GM12878 (cell line): ENCODE data around the gene PARP1. TPM values are rescaled to one million over a fixed set of nuclear protein-coding genes. Genes with fewer than 3 reads are reported as not detected.

Experiments used
- ATAC-seq: fragments of 200-7000 bp; cut with Tn5 transposase; 3 replicates; pipeline ENCODE4 v1.9.1; 2020; ENCODE audit warnings: mild to moderate bottlenecking, moderate library complexity
- BruUV-seq: library from RNA; stranded (reverse); fragments of 400-500 nt; replicated peaks from 2 replicates; lab custom pipeline; 2021; lab: Mats Ljungman, UMichigan
- CTCF ChIA-PET: fragments of 300-600 bp; sonication (Branson Sonifier 250); formaldehyde crosslinking; extraction: SDS; loops from one replicate; lab custom pipeline; 2021; ENCODE audit warnings: inconsistent platforms; lab: Yijun Ruan, JAX
- POLR2A ChIA-PET: fragments of 350-600 bp; formaldehyde crosslinking; extraction: SDS; loops from one replicate; lab custom pipeline; 2021; ENCODE audit warnings: inconsistent platforms; lab: Charles Lee
- RAD21 ChIA-PET: fragments of 300-600 bp; sonication (Branson Sonifier 250); formaldehyde crosslinking; loops from one replicate; lab custom pipeline; 2023; ENCODE audit warnings: antibody characterized with exemption; ENCODE audit not compliant: unreplicated experiment; lab: Charles Lee
- SMC1A ChIA-PET: fragments of 300-600 bp; sonication (Branson Sonifier 250); formaldehyde crosslinking; loops from one replicate; lab custom pipeline; 2023; ENCODE audit not compliant: unreplicated experiment, uncharacterized antibody; lab: Charles Lee
- DNase-seq: peaks from one replicate; pipeline ENCODE4 v3.0.0-alpha.2; 2011; ENCODE audit warnings: low read depth, low spot score
- FAIRE-seq: peaks from 3 replicates; lab custom pipeline; 2011; peaks lifted over from hg19 to GRCh38; lab: Jason Lieb, UNC
- H2AFZ ChIP-seq: 2 replicates; pipeline ENCODE4 v1.6.0; 2011; ENCODE audit warnings: low read depth, low read length, control low read depth; ENCODE audit not compliant: control insufficient read depth
- H3K27ac ChIP-seq: 2 replicates; pipeline ENCODE4 v1.5.1; 2011; ENCODE audit warnings: control low read depth; ENCODE audit not compliant: control insufficient read depth, insufficient read depth
- H3K27me3 ChIP-seq, 2 experiments: replicated peaks in 1 of 2; 2 replicates each; pipeline versions ENCODE4 v1.6.0 to v1.6.1; 2011; ENCODE audit warnings: low read length in 1 of 2; ENCODE audit not compliant: control insufficient read depth in 2 of 2, insufficient read depth in 2 of 2
- H3K36me3 ChIP-seq, 2 experiments: 2 replicates each; pipeline ENCODE4 v1.5.1; 2011; ENCODE audit warnings: low read length in 1 of 2; ENCODE audit not compliant: control insufficient read depth in 2 of 2, insufficient read depth in 2 of 2
- H3K4me1 ChIP-seq: 2 replicates; pipeline ENCODE4 v1.6.1; 2011; ENCODE audit warnings: mild to moderate bottlenecking, low read length, moderate library complexity, mixed read lengths; ENCODE audit not compliant: control insufficient read depth, insufficient read depth
- H3K4me2 ChIP-seq: 2 replicates; pipeline ENCODE4 v1.6.0; 2011; ENCODE audit warnings: control low read depth; ENCODE audit not compliant: control insufficient read depth, insufficient read depth
- H3K4me3 ChIP-seq: fragments of 200-600 bp; sonication (generic); 2 replicates; pipeline ENCODE4 v1.5.1; 2016
- H3K79me2 ChIP-seq: 2 replicates; pipeline ENCODE4 v1.6.0; 2011; ENCODE audit warnings: low read length; ENCODE audit not compliant: control insufficient read depth, insufficient read depth
- H3K9ac ChIP-seq: 2 replicates; pipeline ENCODE4 v1.8.0; 2011; ENCODE audit warnings: low read length, control low read depth, mixed read lengths; ENCODE audit not compliant: control insufficient read depth, insufficient read depth
- H3K9me3 ChIP-seq: replicated peaks from 3 replicates; pipeline ENCODE4 v1.5.1; 2011; ENCODE audit warnings: mild to moderate bottlenecking, low read length; ENCODE audit not compliant: control insufficient read depth, insufficient read depth
- H4K20me1 ChIP-seq: 2 replicates; pipeline ENCODE4 v1.6.0; 2011; ENCODE audit not compliant: control insufficient read depth, insufficient read depth
- CHD2 ChIP-seq: IDR thresholded peaks from 2 replicates; pipeline ENCODE4 v1.6.1; 2011; ENCODE audit warnings: low read depth, low read length, improper control_type of control experiment, borderline replicate concordance
- EGR1 ChIP-seq, 2 experiments: IDR thresholded peaks; 1 replicate in 1 of 2; 2 replicates in 1 of 2; pipeline ENCODE4 v1.6.1; 2011 to 2012; ENCODE audit warnings: low read depth in 2 of 2, low read length in 2 of 2, borderline replicate concordance in 1 of 2, mild to moderate bottlenecking in 1 of 2, moderate library complexity in 1 of 2
- MYB ChIP-seq: fragments of 150-350 bp; IDR thresholded peaks from 2 replicates; pipeline ENCODE4 v1.6.1; 2014; ENCODE audit warnings: mild to moderate bottlenecking, low read depth, low read length, borderline replicate concordance
- NFYA ChIP-seq: IDR thresholded peaks from 2 replicates; pipeline ENCODE4 v1.6.1; 2011; ENCODE audit warnings: low read depth, mild to moderate bottlenecking, low read length, improper control_type of control experiment, borderline replicate concordance
- RAD21 ChIP-seq: IDR thresholded peaks from 2 replicates; pipeline ENCODE4 v1.6.1; 2011; ENCODE audit warnings: mild to moderate bottlenecking, low read depth, low read length, moderate library complexity; ENCODE audit not compliant: insufficient read depth
- SREBF1 ChIP-seq: IDR thresholded peaks from 2 replicates; pipeline ENCODE4 v1.6.1; 2012; ENCODE audit warnings: mild to moderate bottlenecking, low read length
- WGBS: methylation state at CpG from one replicate; pipeline ENCODE4 v1.1.6; 2016; ENCODE audit warnings: low lambda C conversion rate; ENCODE audit not compliant: insufficient replicate concordance, insufficient coverage; ENCODE audit errors: missing lambda C conversion rate; 5-methylcytosine and 5-hydroxymethylcytosine counted together
- in situ Hi-C: fragments of 300-500 bp; cut with MboI; formaldehyde crosslinking; loops from 9 replicates; pipeline ENCODE4 v1.14.3; 2018; ENCODE audit warnings: mixed read lengths
- intact Hi-C: fragments of 100-400 bp; cut with micrococcal nuclease; formaldehyde crosslinking; loops from one replicate; pipeline ENCODE4 v1.14.2; 2022; ENCODE audit not compliant: unreplicated experiment
- polyA plus RNA-seq, 11 experiments: library from polyadenylated mRNA; depleted of rRNA in 4 of 11; unstranded in 6 of 11; stranded (reverse) in 5 of 11; fragments of >200 nt; fragmentation: Nextera tagmentation in 4 of 11; fragmentation: Illumina TruSeq in 1 of 11; extraction: Ambion mirVana in 4 of 11; extraction: Trizol in 1 of 11; gene quantifications; 1 replicate in 1 of 11; 2 replicates in 10 of 11; pipeline versions ENCODE4 v1.2.1 to v1.2.3, GENCODE V29; 2011 to 2016; ENCODE audit warnings: inconsistent platforms in 2 of 11, missing spikeins in 2 of 11, low read depth in 1 of 11
- total RNA-seq, 4 experiments: library from RNA; depleted of rRNA in 3 of 4; stranded (reverse); fragments of >200 nt in 3 of 4; fragmentation: Illumina TruSeq in 1 of 4; extraction: Trizol in 1 of 4; gene quantifications; 2 replicates each; pipeline versions ENCODE4 v1.2.1 to v1.2.3, GENCODE V29; 2013 to 2021
- TF ChIP-seq, protein P1 (sequence below): fragments of 450-650 bp; IDR thresholded peaks from 2 replicates; pipeline ENCODE4 v1.6.1; 2017; ENCODE audit warnings: mild to moderate bottlenecking, low read depth, inconsistent platforms; ENCODE audit not compliant: poor library complexity, severe bottlenecking
- TF ChIP-seq, protein P2 (sequence below): fragments of 450-650 bp; formaldehyde crosslinking; IDR thresholded peaks from 2 replicates; pipeline ENCODE4 v1.5.0; 2022; ENCODE audit warnings: mild to moderate bottlenecking, missing genetic modification characterization
- TF ChIP-seq, protein P3 (sequence below): fragments of 450-650 bp; IDR thresholded peaks from 2 replicates; pipeline ENCODE4 v1.6.1; 2016; ENCODE audit warnings: mild to moderate bottlenecking, moderate library complexity, borderline replicate concordance
- TF ChIP-seq, protein P4 (sequence below): fragments of 450-650 bp; IDR thresholded peaks from 2 replicates; pipeline ENCODE4 v1.6.1; 2014; ENCODE audit warnings: mild to moderate bottlenecking

PARP1 gene
- total and polyA plus RNA-seq, 10 of the 15 experiments (the other 5 are each of a cell fraction or from before 2014, with no cell fraction given), result 113 to 287 (median 265) TPM

DNA sequence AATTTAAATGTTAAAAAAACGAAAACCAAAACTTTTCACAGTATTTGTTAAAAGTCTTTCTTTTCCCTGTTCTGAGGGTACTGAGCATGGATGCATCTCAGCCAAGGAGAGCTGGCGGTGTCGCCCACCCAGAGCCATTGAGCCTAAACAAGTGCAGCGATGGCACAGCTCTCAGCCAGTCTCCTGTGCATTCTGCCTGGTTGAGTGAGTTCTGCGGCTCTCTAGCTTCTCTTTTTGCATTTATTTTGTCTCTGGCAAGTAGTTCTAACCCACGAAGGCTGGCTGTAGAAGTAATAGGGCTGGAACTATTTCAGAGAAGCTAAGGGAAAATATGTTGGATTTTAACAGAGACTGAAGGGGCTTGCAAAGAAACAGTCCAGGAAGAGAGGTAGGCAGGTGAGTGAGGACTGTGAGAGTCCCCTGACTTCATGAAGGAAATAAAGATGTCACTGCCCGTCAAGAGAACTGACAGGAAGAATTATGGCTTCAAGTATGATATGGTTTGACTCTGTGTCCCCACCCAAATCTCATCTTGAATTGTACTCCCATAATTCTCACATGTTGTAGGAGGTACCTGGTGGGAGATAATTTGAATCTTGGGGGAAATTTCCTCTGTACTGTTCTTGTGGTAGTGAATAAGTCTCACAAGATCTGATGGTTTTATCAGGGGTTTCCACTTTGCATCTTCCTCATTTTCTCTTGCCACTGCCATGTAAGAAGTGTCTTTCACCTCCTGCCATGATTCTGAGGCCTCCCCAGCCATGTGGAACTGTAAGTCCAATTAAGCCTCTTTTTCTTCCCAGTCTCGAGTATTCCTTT is 63.2 kb downstream of the PARP1 start:
- intact Hi-C loops, result no loop called here
- no TSS peak for BruUV-seq
- H3K4me1 ChIP-seq, result peaks cover 11% of the 10 kb centered on the region
- ChIA-PET CTCF (interaction anchor here (0.6 to 1.3 kb wide), 2 partner anchors 63 to 67 kb away, joined by 3 read pairs; no protein-coding TSS in a partner anchor), SMC1A (interaction anchor here (0.6 kb wide), 2 partner anchors 9 to 1566 kb away, joined by 3 read pairs; no protein-coding TSS in a partner anchor), POLR2A (interaction anchor here (0.7 kb wide), 1 partner anchor 80 kb away, joined by 3 read pairs; no protein-coding TSS in a partner anchor), RAD21 (no interaction called here)
- no peaks in the 10 kb centered on the region for H4K20me1 ChIP-seq
- H3K27ac ChIP-seq, result no peak overlapping the region
- DNase-seq, result no peak
- FAIRE-seq, result no peak
- in situ Hi-C loops, result no loop called here
- H3K9ac ChIP-seq, result no peak overlapping the region
- H3K79me2 ChIP-seq, result no peaks in the 10 kb centered on the region
- H3K36me3 ChIP-seq, result no peaks in the 10 kb centered on the region
- WGBS, result 13% methylated on average over 8 of the region's 8 CpGs
- H3K4me3 ChIP-seq, result no peak overlapping the region
- H3K27me3 ChIP-seq, result no peaks in the 10 kb centered on the region
- H3K9me3 ChIP-seq, result peaks cover 2% of the 10 kb centered on the region; the same call in 2 of the 3 replicates
- no peak overlapping the region for H3K4me2 ChIP-seq
- H2AFZ ChIP-seq, result no peak overlapping the region; the same call in 1 of the 2 replicates
- no peak for ATAC-seq
- TF ChIP-seq, protein P1, sequence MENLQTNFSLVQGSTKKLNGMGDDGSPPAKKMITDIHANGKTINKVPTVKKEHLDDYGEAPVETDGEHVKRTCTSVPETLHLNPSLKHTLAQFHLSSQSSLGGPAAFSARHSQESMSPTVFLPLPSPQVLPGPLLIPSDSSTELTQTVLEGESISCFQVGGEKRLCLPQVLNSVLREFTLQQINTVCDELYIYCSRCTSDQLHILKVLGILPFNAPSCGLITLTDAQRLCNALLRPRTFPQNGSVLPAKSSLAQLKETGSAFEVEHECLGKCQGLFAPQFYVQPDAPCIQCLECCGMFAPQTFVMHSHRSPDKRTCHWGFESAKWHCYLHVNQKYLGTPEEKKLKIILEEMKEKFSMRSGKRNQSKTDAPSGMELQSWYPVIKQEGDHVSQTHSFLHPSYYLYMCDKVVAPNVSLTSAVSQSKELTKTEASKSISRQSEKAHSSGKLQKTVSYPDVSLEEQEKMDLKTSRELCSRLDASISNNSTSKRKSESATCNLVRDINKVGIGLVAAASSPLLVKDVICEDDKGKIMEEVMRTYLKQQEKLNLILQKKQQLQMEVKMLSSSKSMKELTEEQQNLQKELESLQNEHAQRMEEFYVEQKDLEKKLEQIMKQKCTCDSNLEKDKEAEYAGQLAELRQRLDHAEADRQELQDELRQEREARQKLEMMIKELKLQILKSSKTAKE, result no peak
- TF ChIP-seq, protein P2, sequence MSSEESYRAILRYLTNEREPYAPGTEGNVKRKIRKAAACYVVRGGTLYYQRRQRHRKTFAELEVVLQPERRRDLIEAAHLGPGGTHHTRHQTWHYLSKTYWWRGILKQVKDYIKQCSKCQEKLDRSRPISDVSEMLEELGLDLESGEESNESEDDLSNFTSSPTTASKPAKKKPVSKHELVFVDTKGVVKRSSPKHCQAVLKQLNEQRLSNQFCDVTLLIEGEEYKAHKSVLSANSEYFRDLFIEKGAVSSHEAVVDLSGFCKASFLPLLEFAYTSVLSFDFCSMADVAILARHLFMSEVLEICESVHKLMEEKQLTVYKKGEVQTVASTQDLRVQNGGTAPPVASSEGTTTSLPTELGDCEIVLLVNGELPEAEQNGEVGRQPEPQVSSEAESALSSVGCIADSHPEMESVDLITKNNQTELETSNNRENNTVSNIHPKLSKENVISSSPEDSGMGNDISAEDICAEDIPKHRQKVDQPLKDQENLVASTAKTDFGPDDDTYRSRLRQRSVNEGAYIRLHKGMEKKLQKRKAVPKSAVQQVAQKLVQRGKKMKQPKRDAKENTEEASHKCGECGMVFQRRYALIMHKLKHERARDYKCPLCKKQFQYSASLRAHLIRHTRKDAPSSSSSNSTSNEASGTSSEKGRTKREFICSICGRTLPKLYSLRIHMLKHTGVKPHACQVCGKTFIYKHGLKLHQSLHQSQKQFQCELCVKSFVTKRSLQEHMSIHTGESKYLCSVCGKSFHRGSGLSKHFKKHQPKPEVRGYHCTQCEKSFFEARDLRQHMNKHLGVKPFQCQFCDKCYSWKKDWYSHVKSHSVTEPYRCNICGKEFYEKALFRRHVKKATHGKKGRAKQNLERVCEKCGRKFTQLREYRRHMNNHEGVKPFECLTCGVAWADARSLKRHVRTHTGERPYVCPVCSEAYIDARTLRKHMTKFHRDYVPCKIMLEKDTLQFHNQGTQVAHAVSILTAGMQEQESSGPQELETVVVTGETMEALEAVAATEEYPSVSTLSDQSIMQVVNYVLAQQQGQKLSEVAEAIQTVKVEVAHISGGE (CRISPR knock-in tag), result no peak
- TF ChIP-seq SREBF1, result no peak
- TF ChIP-seq EGR1 (IDR thresholded peaks at IDR 0.05; ENCODE audit: borderline replicate concordance in 1 of 2, low read depth in 2 of 2, low read length in 2 of 2), result no peak
- no peak for TF ChIP-seq RAD21
- TF ChIP-seq, protein P3, sequence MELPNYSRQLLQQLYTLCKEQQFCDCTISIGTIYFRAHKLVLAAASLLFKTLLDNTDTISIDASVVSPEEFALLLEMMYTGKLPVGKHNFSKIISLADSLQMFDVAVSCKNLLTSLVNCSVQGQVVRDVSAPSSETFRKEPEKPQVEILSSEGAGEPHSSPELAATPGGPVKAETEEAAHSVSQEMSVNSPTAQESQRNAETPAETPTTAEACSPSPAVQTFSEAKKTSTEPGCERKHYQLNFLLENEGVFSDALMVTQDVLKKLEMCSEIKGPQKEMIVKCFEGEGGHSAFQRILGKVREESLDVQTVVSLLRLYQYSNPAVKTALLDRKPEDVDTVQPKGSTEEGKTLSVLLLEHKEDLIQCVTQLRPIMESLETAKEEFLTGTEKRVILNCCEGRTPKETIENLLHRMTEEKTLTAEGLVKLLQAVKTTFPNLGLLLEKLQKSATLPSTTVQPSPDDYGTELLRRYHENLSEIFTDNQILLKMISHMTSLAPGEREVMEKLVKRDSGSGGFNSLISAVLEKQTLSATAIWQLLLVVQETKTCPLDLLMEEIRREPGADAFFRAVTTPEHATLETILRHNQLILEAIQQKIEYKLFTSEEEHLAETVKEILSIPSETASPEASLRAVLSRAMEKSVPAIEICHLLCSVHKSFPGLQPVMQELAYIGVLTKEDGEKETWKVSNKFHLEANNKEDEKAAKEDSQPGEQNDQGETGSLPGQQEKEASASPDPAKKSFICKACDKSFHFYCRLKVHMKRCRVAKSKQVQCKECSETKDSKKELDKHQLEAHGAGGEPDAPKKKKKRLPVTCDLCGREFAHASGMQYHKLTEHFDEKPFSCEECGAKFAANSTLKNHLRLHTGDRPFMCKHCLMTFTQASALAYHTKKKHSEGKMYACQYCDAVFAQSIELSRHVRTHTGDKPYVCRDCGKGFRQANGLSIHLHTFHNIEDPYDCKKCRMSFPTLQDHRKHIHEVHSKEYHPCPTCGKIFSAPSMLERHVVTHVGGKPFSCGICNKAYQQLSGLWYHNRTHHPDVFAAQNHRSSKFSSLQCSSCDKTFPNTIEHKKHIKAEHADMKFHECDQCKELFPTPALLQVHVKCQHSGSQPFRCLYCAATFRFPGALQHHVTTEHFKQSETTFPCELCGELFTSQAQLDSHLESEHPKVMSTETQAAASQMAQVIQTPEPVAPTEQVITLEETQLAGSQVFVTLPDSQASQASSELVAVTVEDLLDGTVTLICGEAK, result no peak
- no peak for TF ChIP-seq MYB
- TF ChIP-seq CHD2, result no peak
- TF ChIP-seq NFYA, result no peak
- TF ChIP-seq, protein P4, sequence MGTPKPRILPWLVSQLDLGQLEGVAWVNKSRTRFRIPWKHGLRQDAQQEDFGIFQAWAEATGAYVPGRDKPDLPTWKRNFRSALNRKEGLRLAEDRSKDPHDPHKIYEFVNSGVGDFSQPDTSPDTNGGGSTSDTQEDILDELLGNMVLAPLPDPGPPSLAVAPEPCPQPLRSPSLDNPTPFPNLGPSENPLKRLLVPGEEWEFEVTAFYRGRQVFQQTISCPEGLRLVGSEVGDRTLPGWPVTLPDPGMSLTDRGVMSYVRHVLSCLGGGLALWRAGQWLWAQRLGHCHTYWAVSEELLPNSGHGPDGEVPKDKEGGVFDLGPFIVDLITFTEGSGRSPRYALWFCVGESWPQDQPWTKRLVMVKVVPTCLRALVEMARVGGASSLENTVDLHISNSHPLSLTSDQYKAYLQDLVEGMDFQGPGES, result no peak
